ENCODE results near the gene RBCK1.

Gene RBCK1

DNA sequence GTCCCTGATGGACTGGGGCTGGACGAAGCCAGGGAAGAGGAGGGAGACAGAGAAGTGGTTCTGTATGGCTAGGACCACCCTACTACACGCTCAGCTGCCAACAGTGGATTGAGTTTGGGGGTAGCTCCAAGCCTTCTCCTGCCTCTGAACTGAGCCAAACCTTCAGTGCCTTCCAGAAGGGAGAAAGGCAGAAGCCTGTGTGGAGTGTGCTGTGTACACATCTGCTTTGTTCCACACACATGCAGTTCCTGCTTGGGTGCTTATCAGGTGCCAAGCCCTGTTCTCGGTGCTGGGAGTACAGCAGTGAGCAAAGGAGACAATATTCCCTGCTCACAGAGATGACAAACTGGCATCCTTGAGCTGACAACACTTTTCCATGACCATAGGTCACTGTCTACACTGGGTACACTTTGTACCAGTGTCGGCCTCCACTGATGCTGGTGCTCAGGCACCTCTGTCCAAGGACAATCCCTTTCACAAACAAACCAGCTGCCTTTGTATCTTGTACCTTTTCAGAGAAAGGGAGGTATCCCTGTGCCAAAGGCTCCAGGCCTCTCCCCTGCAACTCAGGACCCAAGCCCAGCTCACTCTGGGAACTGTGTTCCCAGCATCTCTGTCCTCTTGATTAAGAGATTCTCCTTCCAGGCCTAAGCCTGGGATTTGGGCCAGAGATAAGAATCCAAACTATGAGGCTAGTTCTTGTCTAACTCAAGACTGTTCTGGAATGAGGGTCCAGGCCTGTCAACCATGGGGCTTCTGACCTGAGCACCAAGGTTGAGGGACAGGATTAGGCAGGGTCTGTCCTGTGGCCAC lies 11.3 kb upstream of the RBCK1 start:
- DNase-seq (ENCODE audit: extremely low read depth in 1 of 2, low read depth in 1 of 2), result no peak

DNA sequence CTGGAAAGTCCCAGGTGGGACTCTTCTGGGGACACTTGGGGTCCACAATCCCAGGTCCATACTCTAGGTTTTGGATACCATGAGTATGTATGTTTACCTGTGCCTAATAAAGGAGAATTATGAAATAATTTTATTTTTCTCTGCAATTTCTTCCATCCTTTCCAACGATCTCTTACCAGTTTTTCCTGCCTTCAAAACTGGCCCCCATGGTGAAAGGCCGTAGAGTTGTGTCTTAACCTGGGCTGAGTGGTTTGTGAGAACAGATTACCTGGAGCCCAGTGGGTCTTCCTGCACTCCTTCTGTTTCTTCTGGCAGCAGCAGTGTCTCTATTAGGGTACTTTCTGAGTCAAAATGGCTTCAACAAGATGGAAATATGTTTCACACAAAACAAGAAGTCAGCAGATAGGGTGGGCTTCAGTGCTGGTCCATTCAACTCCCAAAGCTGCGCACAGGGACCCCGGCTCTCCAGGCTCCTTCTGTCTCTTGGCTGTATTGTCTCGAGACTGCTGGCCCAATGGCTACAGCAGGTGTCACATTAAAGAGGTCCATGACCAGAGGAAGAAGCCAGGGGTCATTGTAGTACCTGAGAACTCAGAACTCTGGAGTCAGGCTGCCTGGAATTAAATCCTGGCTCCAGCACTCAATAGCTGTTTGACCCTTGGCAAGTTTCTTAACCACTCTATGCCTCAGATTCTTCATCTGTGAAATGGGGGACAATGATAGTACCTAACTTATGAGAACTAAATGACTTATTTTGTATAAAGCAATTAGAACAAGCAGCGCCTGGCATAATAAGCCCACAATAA lies 10.5 kb upstream of the RBCK1 start:
- no peak for DNase-seq (ENCODE audit: extremely low read depth in 1 of 2, low read depth in 1 of 2)

DNA sequence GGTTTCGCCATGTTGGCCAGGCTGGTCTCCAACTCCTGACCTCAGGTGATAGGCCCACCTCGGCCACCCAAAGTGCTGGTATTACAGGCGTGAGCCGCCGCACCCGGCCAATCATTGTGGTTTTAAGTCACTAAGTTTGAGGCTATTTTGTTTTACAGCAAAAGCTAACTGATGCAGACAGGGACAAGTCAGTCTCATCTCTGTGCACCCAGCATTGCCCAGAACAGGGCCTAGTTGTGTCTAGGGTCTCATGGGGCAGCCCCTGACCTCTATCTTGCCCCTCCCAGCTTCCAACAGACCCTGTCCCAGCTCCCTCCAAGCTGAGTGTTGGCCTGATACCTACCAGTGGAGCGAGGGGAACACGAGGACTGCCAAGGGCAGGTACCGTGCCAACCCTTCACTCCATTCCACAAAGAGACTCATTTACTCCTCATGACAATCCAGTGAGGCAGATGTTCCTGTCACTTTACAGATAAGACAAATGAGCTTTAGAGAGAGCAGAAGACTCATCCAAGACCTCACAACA lies 8.9 kb upstream of the RBCK1 start:
- no peak for DNase-seq (ENCODE audit: extremely low read depth in 1 of 2, low read depth in 1 of 2)

DNA sequence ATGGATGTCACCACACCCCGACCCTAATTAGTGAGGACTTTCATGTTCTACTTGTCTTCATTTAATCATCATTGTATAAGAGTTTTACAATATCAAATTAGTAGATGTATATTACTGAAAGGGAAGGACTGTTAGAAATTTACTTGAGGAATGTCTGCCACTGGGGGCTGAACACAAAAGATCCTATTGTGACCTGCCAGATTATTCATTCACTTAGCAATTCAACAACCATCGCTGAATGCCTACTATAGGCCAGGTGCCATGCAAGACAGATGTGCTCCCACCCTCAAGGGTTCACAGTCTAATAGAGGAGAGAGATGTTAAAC lies 8.0 kb upstream of the RBCK1 start:
- no peak for DNase-seq (ENCODE audit: extremely low read depth in 1 of 2, low read depth in 1 of 2)

DNA sequence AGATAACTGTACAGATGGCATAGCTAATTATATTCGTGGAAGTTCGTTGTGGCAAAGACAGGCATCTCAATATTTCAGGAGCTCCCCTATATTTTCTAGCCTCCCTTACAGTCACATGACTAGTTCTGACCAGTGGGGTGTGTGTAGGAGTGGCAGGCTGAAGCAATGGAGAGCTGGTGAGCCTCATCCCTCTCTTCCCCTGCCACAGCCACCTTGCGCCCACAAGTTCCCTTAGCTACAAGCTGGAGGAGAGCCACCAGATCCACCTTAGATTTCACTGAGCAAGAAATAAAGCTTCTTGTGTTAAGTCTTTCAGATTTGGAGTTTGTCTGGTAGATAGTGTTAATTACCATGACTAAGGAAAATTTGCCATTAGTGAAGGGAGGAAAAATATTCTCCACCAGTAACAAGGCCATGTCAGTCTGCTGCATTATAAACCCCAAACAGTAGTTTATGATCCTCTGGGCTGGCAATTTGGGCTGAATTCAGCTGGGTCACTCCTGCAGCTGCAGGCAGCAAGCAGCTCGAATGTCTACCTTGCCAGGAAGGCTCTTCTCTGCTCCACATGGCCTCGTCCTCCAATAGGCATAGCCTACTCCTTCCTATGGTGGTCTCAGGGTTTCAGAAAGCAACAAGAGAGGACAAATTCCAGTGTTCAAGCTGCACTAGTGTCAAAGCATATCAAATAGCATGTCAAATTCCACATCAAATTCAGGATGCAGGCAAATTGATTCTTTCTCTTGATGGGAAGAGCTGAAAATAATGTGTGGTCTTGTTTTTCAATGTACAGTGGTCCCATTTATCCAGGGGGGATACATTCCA lies 7.4 kb upstream of the RBCK1 start:
- no peak for DNase-seq (ENCODE audit: extremely low read depth in 1 of 2, low read depth in 1 of 2)

DNA sequence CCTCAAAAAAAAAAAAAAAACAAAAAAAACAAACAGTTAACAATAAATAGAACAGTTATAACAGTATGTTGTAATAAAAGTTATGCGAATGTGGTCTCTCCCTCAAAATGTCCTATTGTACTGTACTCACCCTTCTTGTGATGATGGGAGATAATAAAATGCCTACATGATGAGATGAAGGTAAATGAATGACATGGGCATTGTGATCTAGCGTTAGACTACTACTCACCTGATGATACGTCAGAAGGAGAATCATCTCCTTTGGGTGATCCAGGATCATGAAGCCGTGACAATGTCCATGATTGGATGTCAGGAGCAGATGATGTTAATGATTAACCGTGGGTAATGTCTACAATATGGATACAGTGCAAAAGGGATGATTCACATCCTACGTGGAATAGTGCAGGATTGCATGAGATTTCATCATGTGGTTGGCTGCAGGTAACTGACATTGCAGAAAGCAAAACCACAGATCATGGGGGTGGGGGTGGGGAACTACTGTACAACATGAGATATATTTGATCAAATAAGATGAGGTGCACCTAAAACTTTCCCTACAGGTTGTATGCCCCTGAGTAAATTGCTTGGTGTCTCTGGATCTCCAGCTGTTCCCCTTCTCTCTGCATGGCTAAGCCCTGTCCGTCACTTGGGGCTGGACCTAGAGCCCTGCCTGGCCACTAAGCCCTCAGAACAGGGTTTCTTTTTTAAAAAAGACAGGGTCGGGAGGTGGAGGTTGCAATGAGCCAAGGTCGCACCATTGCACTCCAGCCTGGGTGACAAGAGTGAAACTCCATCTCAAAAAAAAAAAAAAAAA lies 6.2 kb upstream of the RBCK1 start:
- no peak for DNase-seq (ENCODE audit: extremely low read depth in 1 of 2, low read depth in 1 of 2)

DNA sequence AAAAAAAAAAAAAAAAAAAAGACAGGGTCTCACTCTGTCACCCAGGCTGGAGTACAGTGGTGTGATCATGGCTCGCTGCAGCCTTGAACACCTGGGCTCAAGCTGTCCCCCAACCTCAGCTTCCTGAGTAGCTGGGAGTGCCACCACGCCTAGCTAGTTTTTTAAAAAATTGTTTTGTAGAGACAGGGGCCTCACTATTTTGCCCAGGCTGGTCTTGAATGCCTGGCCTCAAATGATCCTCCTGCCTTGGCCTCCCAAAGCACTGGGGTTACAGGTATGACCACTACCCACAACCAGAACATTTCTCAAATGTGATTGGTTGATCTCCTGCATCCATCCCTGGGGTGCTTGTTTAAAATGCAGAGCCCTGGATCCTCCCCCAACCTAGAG lies 5.6 kb upstream of the RBCK1 start:
- DNase-seq (ENCODE audit: extremely low read depth in 1 of 2, low read depth in 1 of 2), result no peak

DNA sequence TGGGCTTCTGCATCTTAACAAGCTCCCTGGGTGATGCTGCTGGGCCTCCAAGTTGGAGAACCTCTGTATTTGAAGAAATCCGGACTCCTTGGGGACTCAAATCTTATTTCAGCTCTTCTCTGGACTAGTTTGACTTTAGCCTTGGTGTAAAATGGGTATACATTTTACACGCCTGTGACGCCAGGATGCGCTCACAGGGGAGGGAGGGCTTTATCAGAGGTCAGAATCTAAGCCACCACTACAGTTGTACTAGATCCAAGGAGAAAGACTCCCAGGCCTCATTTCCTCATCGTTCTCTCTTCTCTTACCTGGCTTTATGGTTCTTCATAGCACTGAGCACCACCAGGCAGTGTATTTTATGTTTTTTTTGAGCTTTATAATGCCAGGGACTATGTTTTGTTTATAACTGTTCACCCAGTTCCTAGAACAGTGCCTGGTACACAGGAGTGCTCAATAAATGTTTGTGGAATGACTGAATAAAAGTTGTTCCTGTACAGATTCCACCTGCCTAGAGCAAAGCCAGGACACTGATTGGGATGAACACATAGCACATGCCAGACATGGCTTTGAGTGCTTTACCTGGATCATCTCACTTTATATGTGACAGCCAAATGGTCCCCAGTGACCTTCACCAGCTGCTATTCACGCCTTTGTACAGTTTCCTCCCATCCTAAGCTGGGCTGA lies 5.1 kb upstream of the RBCK1 start:
- no peak for DNase-seq (ENCODE audit: extremely low read depth in 1 of 2, low read depth in 1 of 2)

DNA sequence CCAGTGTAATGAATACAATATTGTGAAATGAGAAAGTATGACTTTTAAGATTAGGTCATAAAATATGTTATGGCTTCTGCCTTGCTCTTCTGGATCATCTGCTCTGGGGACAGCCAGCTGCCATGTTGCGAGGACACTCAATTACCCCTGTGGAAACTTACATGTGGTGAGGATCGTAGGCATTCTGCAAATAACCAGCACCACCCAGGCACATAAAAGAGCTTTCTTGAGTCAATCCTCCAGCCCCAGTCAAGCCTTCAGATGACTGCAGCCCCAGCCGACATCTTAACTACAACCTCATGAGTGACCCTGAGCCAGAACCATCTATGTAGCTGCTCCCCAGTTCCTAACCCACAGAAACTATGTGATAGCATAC lies 4.5 kb upstream of the RBCK1 start:
- no peak for DNase-seq (ENCODE audit: extremely low read depth in 1 of 2, low read depth in 1 of 2)

DNA sequence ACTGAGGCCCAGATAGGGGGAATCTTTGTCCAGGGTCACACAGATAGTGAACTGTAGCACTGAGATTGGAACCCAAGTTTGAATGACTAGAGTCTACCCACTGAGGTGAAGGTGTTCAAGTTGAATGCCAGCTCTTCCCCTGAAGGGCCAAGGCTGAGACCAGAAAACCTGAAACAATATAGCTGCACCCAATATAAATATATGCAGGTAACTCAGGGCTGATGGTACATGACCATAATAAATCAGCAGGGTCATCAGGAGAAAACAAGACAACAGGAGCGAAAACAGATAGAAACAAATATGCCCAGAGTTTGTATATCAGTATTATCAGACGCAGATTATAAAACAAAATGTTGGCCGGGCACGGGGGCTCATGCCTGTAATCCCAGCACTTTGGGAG lies 4.0 kb upstream of the RBCK1 start:
- no peak for DNase-seq (ENCODE audit: extremely low read depth in 1 of 2, low read depth in 1 of 2)

DNA sequence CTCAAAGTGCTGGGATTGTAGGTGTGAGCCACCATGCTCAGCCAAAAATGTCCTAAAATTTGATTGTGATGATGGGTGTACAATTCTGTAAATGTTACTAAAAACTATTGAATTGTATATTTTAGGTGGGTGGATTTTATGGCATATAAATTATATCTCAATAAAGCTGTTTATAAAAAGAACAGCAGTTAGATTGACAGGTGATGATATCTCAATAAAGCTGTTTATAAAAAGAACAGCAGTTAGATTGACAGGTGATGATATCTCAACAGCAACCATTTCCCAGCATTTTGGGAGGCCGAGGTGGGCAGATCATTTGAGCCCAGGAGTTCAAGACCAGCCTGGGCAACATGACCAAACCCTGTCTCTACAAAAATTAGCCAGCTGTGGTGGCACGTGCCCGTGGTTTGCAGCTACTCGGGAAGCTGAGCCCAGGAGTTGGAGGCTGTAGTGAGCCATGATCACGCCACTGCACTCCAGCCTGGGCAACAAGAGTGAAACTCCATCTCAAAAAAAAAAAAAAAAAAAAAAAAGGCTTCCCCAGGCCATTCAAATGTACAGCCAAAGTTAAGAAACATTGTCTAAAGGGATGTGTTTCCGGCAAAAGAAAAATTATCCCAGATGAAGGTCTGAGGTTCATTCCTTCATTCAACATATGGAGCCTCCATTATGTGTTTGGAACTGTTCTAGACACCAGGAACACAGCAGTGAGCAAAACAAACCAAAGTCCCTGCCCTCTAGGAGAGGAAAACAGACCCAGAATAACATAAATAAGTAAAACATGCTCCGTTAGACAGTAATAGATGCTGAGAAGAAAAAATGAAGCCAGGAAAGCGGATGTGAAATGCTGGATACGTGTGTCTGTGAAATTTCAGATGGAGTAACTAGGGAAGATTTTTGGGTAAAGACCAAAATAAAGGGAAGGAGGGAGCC lies 1.6 kb upstream of the RBCK1 start:
- no peak for DNase-seq (ENCODE audit: extremely low read depth in 1 of 2, low read depth in 1 of 2)

DNA sequence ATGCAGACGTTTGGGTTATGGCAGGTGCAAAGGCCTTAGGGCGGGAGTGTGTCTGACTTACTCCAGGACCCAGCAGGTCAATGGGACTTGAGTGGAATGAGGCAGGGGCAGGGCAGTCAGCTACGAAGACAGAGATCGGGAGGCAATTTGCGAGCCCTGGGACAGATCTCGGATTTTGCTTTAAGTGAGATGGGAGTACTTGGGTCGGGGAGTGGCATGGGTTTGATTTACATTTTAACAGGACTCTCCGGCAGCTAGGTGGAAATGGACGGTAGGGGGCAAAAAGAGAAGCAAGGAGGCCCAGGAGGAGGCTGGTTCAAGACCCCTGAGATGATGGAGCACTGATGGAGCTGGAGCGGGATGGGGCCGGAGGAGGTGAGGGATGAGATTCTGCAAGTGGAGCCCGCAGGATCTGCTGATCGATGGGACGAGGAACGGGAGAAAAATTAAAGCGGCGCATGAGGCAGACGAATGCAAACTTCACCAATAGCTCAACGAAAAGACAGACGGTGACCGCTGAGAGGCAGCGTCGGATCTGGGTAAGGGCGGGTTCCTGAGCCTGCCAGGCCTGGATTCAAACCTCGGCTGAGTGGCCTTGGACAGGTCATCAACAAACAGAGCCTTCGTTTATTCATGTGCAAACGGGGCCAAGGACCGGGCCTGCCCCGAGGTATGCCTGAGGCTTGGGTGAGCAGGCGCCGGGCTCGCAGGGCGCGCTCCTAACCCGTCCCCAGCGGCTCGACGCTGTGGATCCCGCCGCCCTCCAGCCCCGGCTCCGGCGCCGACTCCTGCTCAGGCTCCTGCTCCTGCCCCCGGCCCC lies 756 bp upstream of the RBCK1 start:
- DNase-seq (ENCODE audit: extremely low read depth in 1 of 2, low read depth in 1 of 2), result peak; percentile 39 to 43

DNA sequence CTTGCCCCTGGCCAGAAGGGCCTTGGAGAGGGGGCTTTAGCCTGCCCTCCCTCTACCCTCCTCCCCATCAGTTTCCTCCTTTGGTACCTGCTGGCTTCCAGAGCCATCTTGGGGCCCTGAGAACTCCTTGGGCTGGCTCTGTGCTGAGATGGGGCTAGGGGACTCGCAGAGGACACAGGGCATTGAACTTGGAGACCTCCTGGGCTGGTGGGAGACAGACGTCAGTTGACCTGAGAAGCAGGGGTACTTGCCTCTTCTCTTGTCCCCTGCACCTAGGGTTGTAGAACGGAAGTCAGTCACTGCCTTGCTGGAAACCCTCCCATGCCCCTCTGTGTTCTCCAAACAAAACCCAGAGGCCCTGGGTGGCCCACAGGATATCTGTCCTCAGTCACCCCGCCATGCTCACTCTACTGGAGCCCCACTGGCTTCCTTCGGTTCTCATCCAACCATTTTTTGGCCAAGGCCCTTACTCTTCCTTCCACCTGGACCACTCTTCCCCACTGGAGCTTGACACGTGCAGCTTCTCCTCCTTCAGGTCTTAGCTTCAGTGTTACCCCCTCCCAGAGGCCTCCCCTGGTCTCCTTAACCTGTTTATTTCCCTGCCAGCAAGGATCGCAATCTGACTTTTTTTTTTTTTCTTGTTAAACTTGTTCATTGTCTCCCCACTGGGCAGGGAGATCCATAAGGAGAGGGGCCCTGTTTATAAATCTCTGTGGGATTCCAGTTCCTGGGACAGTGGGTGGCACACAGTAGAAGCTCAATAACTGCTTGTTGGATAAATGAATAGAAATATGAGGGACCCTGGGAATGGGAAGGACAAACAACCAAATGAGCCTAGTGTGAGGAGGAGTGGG lies 971 bp downstream of the RBCK1 start:
- DNase-seq (ENCODE audit: extremely low read depth in 1 of 2, low read depth in 1 of 2), result no peak

DNA sequence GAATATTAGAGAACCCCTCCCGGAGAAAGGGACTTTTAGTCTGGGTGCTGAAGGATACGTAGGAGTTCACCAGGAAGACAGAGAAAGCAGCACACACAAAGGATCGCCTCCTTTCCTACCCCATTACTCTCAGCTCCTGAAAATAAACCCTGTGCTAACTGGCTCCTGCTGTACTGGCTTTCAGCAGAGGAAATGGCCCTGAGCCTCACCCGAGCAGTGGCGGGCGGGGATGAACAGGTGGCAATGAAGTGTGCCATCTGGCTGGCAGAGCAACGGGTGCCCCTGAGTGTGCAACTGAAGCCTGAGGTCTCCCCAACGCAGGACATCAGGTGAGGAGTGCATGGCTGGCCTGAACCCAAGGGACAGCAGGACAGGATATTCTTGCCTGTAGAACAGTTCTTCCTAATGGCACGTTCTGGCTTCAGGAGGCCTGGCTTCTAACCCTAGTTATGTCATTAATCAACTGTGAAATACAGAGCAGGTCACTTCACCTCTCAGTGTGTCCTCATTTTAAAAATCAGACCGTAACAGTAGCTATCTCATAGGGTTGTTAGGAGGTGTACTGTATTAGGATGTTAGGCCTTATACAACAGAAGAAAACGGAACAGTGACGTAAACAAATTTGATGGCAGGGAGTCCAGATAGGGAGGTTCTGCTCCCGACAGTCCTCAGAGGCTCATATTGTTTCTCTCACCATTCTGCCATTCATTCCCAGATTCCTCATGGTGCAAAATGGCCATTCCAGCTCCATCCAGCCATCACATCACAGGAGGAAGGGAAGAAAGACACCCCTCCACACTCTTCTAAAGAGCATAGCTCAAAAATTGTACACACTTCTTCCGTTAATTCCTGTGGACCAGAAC lies 1.8 kb downstream of the RBCK1 start:
- no peak for DNase-seq (ENCODE audit: extremely low read depth in 1 of 2, low read depth in 1 of 2)

DNA sequence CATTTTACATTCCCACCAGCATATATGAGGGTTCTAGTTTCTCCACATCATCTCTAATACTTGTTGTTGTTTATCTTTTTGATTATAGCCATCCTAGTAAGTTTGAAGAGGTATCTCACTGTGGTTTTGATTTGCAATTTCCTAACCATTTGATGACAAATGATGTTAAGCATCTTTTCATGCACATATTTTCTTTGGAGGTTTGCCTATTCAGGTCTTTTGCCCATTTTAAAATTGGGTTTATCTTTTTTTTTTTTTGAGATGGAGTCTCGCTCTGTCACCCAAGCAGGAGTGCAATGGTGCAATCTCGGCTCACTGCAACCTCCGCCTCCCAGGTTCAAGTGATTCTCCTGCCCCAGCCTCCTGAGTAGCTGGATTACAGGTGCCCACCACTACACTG lies 4.0 kb downstream of the RBCK1 start:
- no peak for DNase-seq (ENCODE audit: extremely low read depth in 1 of 2, low read depth in 1 of 2)

DNA sequence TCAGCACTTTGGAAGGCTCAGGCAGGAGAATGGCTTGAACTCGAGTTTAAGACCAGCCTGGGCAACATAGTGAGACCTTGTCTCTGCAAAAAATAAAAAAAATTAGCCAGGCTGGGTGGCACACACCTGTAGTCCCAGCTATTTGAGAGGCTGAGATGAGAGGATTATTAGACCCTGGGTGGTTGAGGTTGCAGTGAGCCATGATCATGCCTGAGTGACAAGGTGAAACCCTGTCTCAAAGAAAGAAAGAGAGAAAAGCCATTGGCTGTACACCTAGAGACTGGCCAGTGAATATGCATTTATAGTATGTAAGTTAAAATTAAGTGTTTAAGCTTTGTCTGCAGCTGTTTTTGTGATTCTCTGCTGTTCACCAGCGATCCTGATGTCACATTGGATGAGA lies 6.1 kb downstream of the RBCK1 start:
- no peak for DNase-seq (ENCODE audit: extremely low read depth in 1 of 2, low read depth in 1 of 2)
